DMS 273 (cell line): ENCODE results near the gene PLK3.
"Not testable (repeated sequence)": the region's sequence is repeated elsewhere in the genome, so short reads cannot be mapped to it uniquely, and the experiment has no call there.

ENCODE experiments used
- DNase-seq: peaks from one replicate; lab custom pipeline; 2025; ENCODE audit not compliant: unreplicated experiment; lab: John Stamatoyannopoulos, UW

Gene PLK3

GRCh38 chr1:44786841-44787426 lies 13.2 kb upstream of the PLK3 start:
- DNase-seq = no peak

DNA sequence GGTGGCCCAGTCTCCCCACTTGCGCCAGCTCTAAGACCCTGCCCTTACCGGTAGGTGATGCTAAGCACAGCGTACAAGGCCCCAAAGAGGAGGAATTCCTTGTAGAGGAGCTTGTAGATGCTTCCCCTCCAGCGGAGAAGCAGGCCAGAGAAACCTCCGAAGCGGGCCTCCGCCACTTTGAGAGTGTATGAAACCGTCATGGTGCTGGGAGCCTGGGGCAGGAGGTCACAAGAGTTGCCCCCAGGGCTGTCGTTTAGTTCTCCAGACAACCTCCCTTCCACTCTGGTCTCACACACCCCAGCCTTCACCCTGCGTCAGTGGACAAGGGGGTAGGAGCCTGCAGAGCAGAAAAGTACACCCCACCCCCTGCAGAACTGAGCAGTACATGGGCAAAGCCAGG lies 12.7 kb upstream of the PLK3 start:
- no peak for DNase-seq

DNA sequence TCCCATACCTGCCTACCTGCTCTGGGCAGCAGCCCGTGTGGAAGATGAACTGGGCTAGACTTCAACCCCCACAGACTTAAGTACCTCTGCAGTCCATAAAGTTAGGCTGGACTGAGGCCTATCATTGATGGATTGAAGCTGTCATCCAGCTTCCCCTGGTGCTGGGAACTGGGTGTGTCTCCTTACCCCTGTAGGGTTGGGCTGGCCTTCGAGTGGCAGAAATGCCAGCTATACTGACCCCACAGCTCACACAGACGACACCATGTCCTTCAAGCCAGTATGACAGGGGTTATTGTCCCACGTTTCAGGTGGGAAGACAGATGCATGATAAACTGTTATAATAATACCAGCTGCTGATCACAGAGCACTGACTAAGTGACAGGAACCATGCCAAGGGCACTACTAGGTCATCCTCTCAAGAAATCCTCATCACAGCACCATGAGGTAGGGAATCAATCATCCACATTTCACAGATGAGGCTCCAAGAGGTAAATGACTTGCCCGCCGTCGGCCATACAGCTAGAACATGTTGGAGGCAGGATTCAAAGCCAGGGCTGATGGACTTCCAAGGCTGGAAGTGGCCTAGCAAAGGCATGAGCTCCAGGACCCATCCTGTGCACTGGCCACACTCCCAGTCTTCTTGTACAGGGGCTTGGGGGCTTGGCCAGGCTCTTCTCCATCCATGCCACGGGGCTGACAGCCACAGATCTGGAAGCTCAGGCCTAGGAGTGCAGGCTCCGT lies 11.9 kb upstream of the PLK3 start, which contains the start of gene BEST4:
Gene BEST4, minus strand, starts transcription at position 51 of the 741 bp plus-strand sequence. CDS start 465 bp downstream, outside the sequence.
- no peak for DNase-seq

- DNase-seq = no peak
These were observed 9.0 kb upstream of the PLK3 start for GRCh38 chr1:44790968-44791801.

DNA sequence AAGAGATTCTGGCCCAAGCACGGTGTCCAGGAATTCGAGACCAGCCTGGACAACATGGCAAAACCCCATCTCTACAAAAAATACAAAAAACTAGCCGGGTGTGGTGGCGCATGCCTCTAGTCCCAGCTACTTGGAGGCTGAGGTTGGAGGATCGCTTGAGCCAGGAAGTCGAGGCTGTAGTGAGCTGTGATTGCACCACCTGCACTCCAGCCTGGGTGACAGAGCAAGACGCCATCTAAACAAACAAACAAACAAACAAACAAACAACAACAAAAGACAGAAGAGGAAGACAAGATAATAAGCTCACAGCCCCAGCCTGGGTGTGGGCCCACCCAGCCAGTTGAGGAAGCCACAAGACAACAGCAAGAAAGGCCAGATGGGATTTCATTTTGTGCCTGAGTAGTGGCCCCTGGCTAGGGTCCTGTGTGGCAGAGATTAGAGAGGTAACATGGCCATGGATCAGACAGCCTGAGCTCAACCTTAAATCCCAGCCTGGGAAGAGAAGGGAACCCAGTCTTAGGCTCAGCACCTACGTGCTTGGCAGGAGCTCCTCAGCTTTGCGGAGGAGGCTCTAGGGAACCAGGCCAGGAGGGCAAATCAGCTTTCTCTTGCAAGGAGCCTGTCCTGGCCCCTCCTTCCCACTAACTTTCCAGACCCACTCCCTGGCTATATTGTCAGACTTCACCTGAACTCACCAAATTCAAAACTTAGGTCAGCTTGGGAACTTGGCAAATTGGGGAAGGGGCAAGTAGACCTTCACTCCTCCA lies 7.3 kb upstream of the PLK3 start:
- DNase-seq = no peak

DNA sequence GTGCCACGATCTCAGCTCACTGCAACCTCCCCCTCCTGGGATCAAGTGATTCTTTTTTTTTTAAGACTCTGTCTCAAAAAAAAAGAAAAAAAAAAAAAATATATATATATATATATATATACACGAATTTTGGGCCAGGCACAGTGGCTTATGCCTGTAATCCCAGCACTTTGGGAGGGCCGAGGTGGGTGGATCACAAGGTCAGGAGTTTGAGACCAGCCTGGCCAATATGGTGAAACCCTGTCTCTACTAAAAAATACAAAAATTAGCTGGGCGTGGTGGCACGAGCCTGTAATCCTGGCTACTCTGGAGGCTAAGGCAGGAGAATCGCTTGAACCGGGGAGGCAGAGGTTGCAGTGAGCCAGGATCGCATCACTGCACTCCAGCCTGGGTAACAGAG lies 2.3 kb upstream of the PLK3 start:
- not testable (repeated sequence) for DNase-seq

GRCh38 chr1:44798481-44799365 lies 1.5 kb upstream of the PLK3 start:
- no peak for DNase-seq

DNA sequence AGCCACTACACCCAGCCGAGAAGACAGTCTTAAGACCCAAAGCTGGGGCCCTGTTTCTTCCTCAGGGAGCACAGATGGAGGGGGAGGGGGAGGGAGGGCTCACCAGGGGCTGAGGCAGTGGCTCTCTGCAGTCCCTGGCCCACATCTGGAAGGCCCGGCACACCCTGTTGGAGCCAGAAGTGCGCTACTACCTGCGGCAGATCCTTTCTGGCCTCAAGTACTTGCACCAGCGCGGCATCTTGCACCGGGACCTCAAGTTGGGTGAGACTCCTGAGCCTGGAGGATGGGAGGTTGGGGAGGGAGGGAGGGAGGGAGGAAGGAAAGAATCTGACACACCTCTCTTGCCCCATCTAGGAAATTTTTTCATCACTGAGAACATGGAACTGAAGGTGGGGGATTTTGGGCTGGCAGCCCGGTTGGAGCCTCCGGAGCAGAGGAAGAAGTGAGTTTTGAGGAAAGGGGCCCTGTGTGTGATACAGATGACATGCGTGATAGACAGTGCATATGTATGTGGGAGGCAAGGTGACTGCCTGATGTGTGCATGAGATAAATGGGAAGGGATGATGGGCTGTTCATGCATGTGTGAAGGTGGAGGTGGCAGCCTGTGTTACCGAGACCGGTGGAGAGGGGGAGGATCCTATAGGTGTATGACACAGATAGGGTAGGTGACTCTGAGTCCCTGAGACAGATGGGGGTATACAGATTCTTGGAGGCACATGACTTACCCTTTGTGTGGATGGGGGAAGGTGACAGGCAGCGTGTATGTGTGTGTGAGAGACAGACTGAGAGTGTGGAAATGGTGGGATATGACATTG lies 1.5 kb downstream of the PLK3 start:
- DNase-seq = peak; percentile 47

DNA sequence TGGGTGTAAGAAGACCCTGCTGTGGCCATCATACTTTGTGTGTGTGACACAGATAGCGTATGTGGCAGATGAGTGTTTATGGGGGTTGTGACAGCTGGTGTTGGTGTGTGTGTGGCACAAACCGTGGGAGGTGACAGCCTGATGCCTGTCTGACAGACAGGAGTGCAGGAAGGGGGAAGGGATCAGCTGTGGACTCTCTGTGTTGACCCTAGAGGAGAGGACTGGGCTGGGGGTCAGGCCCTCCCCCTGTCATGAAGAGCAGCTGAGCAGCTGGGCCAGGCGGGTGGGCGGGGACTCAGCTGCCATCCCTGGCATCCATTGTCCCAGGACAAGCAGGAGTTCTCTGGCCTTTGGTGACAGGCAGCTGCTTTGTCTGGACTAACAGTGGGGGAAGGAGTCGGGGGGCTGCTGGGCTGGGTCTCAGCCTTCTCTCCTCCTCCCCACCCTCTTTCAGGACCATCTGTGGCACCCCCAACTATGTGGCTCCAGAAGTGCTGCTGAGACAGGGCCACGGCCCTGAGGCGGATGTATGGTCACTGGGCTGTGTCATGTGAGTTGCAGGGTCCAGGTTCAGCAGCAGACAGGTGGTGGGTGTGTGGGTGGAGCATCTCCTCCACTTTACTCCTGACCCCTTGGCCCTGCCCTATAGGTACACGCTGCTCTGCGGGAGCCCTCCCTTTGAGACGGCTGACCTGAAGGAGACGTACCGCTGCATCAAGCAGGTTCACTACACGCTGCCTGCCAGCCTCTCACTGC lies 2.3 kb downstream of the PLK3 start:
- DNase-seq = no peak

DNA sequence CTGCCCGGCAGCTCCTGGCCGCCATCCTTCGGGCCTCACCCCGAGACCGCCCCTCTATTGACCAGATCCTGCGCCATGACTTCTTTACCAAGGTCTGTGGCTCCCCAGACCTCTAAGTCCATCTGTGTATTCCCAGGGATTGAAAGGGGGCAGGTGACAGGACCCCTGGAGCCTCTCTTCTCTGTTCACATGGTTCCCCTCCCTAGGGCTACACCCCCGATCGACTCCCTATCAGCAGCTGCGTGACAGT lies 2.8 kb downstream of the PLK3 start:
- DNase-seq = no peak

GRCh38 chr1:44803312-44804095 lies 3.3 kb downstream of the PLK3 start:
- no peak for DNase-seq

GRCh38 chr1:44805311-44806024 lies 5.3 kb downstream of the PLK3 start:
- no peak for DNase-seq

- no peak for DNase-seq
These were observed 6.0 kb downstream of the PLK3 start for GRCh38 chr1:44806025-44806703.

DNA sequence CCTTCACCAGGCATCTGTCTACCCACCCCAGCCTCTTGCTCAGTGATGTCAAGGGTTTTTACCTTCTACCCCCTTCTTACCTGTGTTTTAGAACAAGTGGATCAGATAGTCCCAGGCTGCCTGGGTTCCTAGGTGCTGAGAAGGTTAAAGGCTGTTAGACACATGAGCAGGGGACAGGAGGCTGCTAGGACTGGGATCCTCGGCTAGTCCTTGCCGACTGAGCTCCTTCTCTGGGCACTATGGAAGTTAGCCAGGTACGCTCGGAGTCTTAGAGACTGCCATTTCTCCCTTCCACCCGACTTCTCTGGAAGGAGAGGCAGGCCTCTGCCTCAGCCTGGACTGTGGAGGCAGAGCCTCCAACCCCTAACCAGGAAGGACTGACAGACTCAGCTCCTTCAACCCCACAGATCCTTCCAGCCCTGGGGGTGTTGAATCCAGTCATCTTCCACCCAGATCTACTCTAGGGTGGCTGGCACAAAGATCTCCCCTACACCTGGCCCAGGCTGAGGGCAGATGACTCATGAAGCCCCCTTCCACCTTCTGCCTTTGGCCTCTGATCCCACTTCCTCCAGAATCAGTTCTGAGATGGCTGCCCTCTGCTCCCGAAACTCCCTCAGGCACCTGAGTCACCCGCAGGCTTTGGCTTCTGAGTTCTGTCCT lies 6.7 kb downstream of the PLK3 start, which contains the start of gene DYNLT4:
Gene DYNLT4, minus strand, starts transcription at position 648 of the 660 bp plus-strand sequence. CDS start 683 bp downstream, outside the sequence.
- DNase-seq = no peak

GRCh38 chr1:44807364-44808062 lies 7.3 kb downstream of the PLK3 start:
- peak; percentile 64 for DNase-seq
